LoVo (cell line): ENCODE results near the gene SIPA1L3.
"Not testable (repeated sequence)": the region's sequence is repeated elsewhere in the genome, so short reads cannot be mapped to it uniquely, and the experiment has no call there.

Experiments used
- DNase-seq: peaks from one replicate; pipeline ENCODE4 v3.0.0-alpha.2; 2016; ENCODE audit warnings: low spot score

The SIPA1L3 gene

GRCh38 chr19:38023671-38024541, 116.9 kb downstream of the SIPA1L3 start:
- no peak for DNase-seq

GRCh38 chr19:38024992-38025908, 118.2 kb downstream of the SIPA1L3 start:
- no peak for DNase-seq

- DNase-seq: no peak
Measured at GRCh38 chr19:38025909-38026307, 118.9 kb downstream of the SIPA1L3 start.

GRCh38 chr19:38028913-38029510, 122.0 kb downstream of the SIPA1L3 start:
- no peak for DNase-seq

GRCh38 chr19:38030001-38030400, 123.0 kb downstream of the SIPA1L3 start:
- DNase-seq: not testable (repeated sequence)

- DNase-seq: no peak
Measured at GRCh38 chr19:38030686-38031422, 123.8 kb downstream of the SIPA1L3 start.

GRCh38 chr19:38031423-38031770, 124.4 kb downstream of the SIPA1L3 start:
- no peak for DNase-seq

GRCh38 chr19:38032151-38032550, 125.1 kb downstream of the SIPA1L3 start:
- no peak for DNase-seq

GRCh38 chr19:38032951-38033350, 125.9 kb downstream of the SIPA1L3 start:
- DNase-seq: no peak

GRCh38 chr19:38033658-38034491, 126.9 kb downstream of the SIPA1L3 start:
- DNase-seq: no peak

- DNase-seq: no peak
Measured at GRCh38 chr19:38034492-38034860, 127.5 kb downstream of the SIPA1L3 start.

GRCh38 chr19:38035515-38036495, 128.8 kb downstream of the SIPA1L3 start:
- no peak for DNase-seq

GRCh38 chr19:38036707-38037611, 130.0 kb downstream of the SIPA1L3 start:
- DNase-seq: no peak

GRCh38 chr19:38039966-38040365, 133.0 kb downstream of the SIPA1L3 start:
- no peak for DNase-seq

- DNase-seq: no peak
Measured at GRCh38 chr19:38042132-38042531, 135.1 kb downstream of the SIPA1L3 start.

- DNase-seq: no peak
Measured at GRCh38 chr19:38043649-38044144, 136.7 kb downstream of the SIPA1L3 start.

GRCh38 chr19:38044267-38045111, 137.5 kb downstream of the SIPA1L3 start:
- DNase-seq: no peak
